Esophagus squamous epithelium (tissue), 5 donors: ENCODE measurements around the gene ADAD1. TPM values are rescaled to one million over a fixed set of nuclear protein-coding genes. Genes with fewer than 3 reads are reported as not detected.

Experiments
- DNase-seq: peaks from one replicate; lab custom pipeline; 2025; lab: John Stamatoyannopoulos, UW
- H3K27ac ChIP-seq, 4 donors: fragments of 200-600 bp; sonication (generic); one replicate each; pipeline ENCODE4 v1.5.1; 2016 to 2019; ENCODE audit warnings: mild to moderate bottlenecking in 1 of 4
- H3K27me3 ChIP-seq, 4 donors: fragments of 200-600 bp; sonication (generic); 1 replicate in 3 of 4; 2 replicates in 1 of 4; pipeline versions ENCODE4 v1.5.1 to v1.6.0; 2017 to 2021; ENCODE audit warnings: antibody characterized with exemption in 1 of 4
- H3K36me3 ChIP-seq, 3 donors: fragments of 200-600 bp; sonication (generic); one replicate each; pipeline ENCODE4 v1.5.1; 2016 to 2019
- H3K4me1 ChIP-seq, 3 donors: fragments of 200-600 bp; sonication (generic); one replicate each; pipeline ENCODE4 v1.5.1; 2017 to 2019
- H3K4me3 ChIP-seq, 4 donors: fragments of 200-600 bp; sonication (generic); 1 replicate in 3 of 4; 2 replicates in 1 of 4; pipeline ENCODE4 v1.5.1; 2016 to 2019; ENCODE audit warnings: mild to moderate bottlenecking in 2 of 4, moderate library complexity in 1 of 4
- H3K9me3 ChIP-seq, 3 donors: fragments of 200-600 bp; sonication (generic); one replicate each; pipeline ENCODE4 v1.5.1; 2016 to 2019
- CTCF ChIP-seq, 6 experiments: fragments of 450-650 bp in 4 of 6; fragments of 200-600 bp in 2 of 6; sonication (generic) in 2 of 6; IDR thresholded peaks; one replicate each; pipeline ENCODE4 v1.5.1; 2016 to 2019; ENCODE audit warnings: antibody characterized with exemption in 6 of 6, mild to moderate bottlenecking in 4 of 6, moderate library complexity in 4 of 6
- POLR2A ChIP-seq, 4 donors: fragments of 450-650 bp; IDR thresholded peaks; one replicate each; pipeline ENCODE4 v1.6.1; 2017; ENCODE audit warnings: antibody characterized with exemption in 4 of 4, mild to moderate bottlenecking in 4 of 4, moderate library complexity in 3 of 4
- WGBS, 2 donors: methylation state at CpG; one replicate each; pipeline ENCODE4 v1.1.5; 2018; 5-methylcytosine and 5-hydroxymethylcytosine counted together
- intact Hi-C: fragments of 100-400 bp; cut with DNase I; formaldehyde crosslinking; loops from one replicate; pipeline ENCODE4 v1.15.0; 2022
- total RNA-seq, 4 donors: library from RNA; depleted of rRNA; stranded (reverse); fragments of >200 nt; gene quantifications; one replicate each; pipeline ENCODE4 v1.1.0, GENCODE V29; 2016
- donor health status: DM: yes; HTN: yes; CAD: no.

ADAD1 gene
- total RNA-seq, 4 donors from 2014 or later: not detected

GRCh38 chr4:122403861-122404260 is 25.1 kb downstream of the ADAD1 start:
- no peak for DNase-seq
- Histone ChIP-seq H3K4me3 (no peak overlapping the region), H3K27me3 (no peaks in the 10 kb centered on the region), H3K27ac (no peak overlapping the region), H3K9me3 (no peaks in the 10 kb centered on the region), H3K36me3 (no peaks in the 10 kb centered on the region), H3K4me1 (no peaks in the 10 kb centered on the region)
- intact Hi-C loops: no loop called here
- TF ChIP-seq POLR2A (IDR thresholded peaks at IDR 0.05) (no peak), CTCF (IDR thresholded peaks at IDR 0.05) (no peak)
- WGBS, 2 donors: 50% methylated on average over 2 of the region's 3 CpGs; no CpG with 5 or more reads in 1 of the 2 donors

GRCh38 chr4:122412547-122412946 is 33.7 kb downstream of the ADAD1 start:
- Histone ChIP-seq H3K9me3 (no peaks in the 10 kb centered on the region), H3K4me3 (no peak overlapping the region), H3K27me3 (no peaks in the 10 kb centered on the region), H3K4me1 (no peaks in the 10 kb centered on the region), H3K27ac (no peak overlapping the region), H3K36me3 (no peaks in the 10 kb centered on the region)
- WGBS, 2 donors: 29 to 33% methylated on average over 3 of the region's 3 CpGs
- DNase-seq: no peak
- no peak for TF ChIP-seq POLR2A (IDR thresholded peaks at IDR 0.05)
- TF ChIP-seq CTCF (IDR thresholded peaks at IDR 0.05): no peak
- intact Hi-C loops: no loop called here

DNA sequence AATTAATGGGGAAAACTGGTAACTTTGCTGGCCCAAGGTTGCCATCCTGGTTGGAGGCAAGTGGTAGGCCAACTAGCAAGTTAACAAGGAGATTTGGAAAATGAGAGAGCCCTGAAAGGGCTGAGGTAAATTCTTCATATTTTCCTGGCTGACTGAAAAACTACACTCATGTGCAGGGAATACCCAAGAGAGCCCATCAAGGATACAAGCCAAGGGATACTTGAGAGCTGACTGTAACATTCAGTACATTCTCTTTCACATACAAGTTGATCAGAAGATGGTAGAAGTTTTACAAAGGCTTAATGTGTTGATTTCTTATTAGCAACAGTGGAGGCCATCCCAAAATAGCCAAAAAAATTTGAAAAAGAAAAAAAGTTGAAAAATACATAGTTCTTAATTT is 44.4 kb downstream of the ADAD1 start:
- no peak for TF ChIP-seq POLR2A (IDR thresholded peaks at IDR 0.05)
- TF ChIP-seq CTCF (IDR thresholded peaks at IDR 0.05): no peak
- H3K4me1 ChIP-seq: no peaks in the 10 kb centered on the region
- intact Hi-C loops: no loop called here
- no peaks in the 10 kb centered on the region for H3K27me3 ChIP-seq
- H3K4me3 ChIP-seq: no peak overlapping the region
- H3K36me3 ChIP-seq: no peaks in the 10 kb centered on the region
- DNase-seq: no peak
- no peak overlapping the region for H3K27ac ChIP-seq
- H3K9me3 ChIP-seq: no peaks in the 10 kb centered on the region

DNA sequence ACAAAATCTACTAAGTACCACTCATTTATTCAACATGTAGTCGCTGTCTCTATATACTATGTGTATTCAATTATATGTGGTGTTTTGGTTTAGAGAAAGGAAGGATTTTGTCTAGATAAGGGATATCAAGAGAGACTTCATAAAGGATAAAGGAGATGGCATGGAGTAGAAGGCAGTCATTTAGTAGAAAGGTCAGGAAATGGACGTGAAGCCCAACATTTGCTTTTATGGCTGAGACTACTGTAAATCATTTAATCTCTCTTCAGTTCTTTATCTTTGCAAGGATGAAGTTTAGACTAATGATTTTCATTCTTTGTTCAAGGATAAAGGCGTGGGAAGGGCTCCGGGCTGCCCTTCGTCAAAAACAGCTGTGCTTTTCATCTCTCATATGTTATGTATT is 52.5 kb downstream of the ADAD1 start:
- Histone ChIP-seq H3K27me3 (no peaks in the 10 kb centered on the region), H3K9me3 (no peaks in the 10 kb centered on the region), H3K4me1 (no peaks in the 10 kb centered on the region), H3K4me3 (no peak overlapping the region), H3K36me3 (no peaks in the 10 kb centered on the region), H3K27ac (no peak overlapping the region)
- 38 to 41% methylated on average over 5 of the region's 5 CpGs for WGBS, 2 donors
- DNase-seq: no peak
- intact Hi-C loops: no loop called here
- TF ChIP-seq POLR2A (IDR thresholded peaks at IDR 0.05): no peak
- TF ChIP-seq CTCF (IDR thresholded peaks at IDR 0.05): no peak

DNA sequence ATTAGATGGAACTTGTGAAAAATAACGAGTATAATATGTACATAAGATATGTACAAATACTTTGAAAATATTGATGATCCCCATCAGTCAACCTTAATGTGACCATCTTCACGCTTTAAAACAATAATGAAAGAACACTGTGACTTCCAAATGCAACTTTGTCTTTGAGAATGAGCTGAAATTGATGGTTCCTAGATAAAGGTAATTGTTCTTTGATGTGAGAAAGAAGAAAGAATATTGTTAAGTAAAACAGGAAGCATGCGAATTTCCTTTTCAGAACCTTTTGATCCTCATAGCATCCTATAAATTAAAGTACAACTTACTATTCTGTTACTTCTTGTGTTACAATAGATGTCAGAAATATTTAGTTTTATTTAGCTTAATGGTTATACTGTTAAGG is 55.5 kb downstream of the ADAD1 start:
- H3K27me3 ChIP-seq: no peaks in the 10 kb centered on the region
- no peak overlapping the region for H3K27ac ChIP-seq
- 60 to 66% methylated on average over 3 of the region's 3 CpGs for WGBS, 2 donors
- no peaks in the 10 kb centered on the region for H3K36me3 ChIP-seq
- no peaks in the 10 kb centered on the region for H3K9me3 ChIP-seq
- no peaks in the 10 kb centered on the region for H3K4me1 ChIP-seq
- TF ChIP-seq POLR2A (IDR thresholded peaks at IDR 0.05) (no peak), CTCF (IDR thresholded peaks at IDR 0.05) (no peak)
- no peak for DNase-seq
- no peak overlapping the region for H3K4me3 ChIP-seq
- intact Hi-C loops: no loop called here
